Ascending aorta (tissue), 2 donors: ENCODE results near the gene MAS1L. TPM values are rescaled to one million over a fixed set of nuclear protein-coding genes. Genes with fewer than 3 reads are reported as not detected.

ENCODE experiments used
- DNase-seq, 2 donors: peaks; one replicate each; pipeline ENCODE4 v3.0.0-alpha.2; 2019; ENCODE audit warnings: low spot score in 2 of 2
- H3K27ac ChIP-seq, 2 donors: fragments of 200-600 bp; sonication (generic); one replicate each; pipeline ENCODE4 v1.5.1; 2016 to 2017; ENCODE audit warnings: mild to moderate bottlenecking in 1 of 2
- H3K27me3 ChIP-seq: fragments of 200-600 bp; sonication (generic); one replicate; pipeline ENCODE4 v1.5.1; 2017
- H3K36me3 ChIP-seq, 2 donors: fragments of 200-600 bp; sonication (generic); one replicate each; pipeline ENCODE4 v1.5.1; 2016
- H3K4me1 ChIP-seq, 2 donors: fragments of 200-600 bp; sonication (generic); one replicate each; pipeline ENCODE4 v1.5.1; 2016 to 2017; ENCODE audit warnings: mild to moderate bottlenecking in 1 of 2
- H3K4me3 ChIP-seq, 2 donors: fragments of 200-600 bp; sonication (generic); one replicate each; pipeline ENCODE4 v1.5.1; 2016 to 2017; ENCODE audit warnings: mild to moderate bottlenecking in 1 of 2
- H3K9me3 ChIP-seq, 2 donors: fragments of 200-600 bp; sonication (generic); one replicate each; pipeline ENCODE4 v1.5.1; 2016
- intact Hi-C: fragments of 100-400 bp; cut with DNase I; formaldehyde crosslinking; loops from one replicate; pipeline ENCODE4 v1.15.1; 2023
- total RNA-seq: library from RNA; depleted of rRNA; stranded (reverse); fragments of >200 nt; gene quantifications from one replicate; pipeline ENCODE4 v1.1.0, GENCODE V29; 2016
- TF ChIP-seq, protein P1 (sequence below), 3 experiments: fragments of 200-600 bp in 2 of 3; fragments of 450-650 bp in 1 of 3; sonication (generic) in 2 of 3; IDR thresholded peaks; one replicate each; pipeline ENCODE4 v1.5.1; 2016 to 2019; ENCODE audit warnings: antibody characterized with exemption in 3 of 3, mild to moderate bottlenecking in 1 of 3, moderate library complexity in 1 of 3

Gene MAS1L
- total RNA-seq: not detected

GRCh38 chr6:29487660-29488059 is at the start of gene MAS1L:
Gene MAS1L, minus strand, starts transcription at chr6:29487956. Its CDS starts 54 bp downstream, at chr6:29487902.
- DNase-seq: no peak
- intact Hi-C loops: no loop called here
- Histone ChIP-seq H3K4me3 (no peak within 1 kb of the TSS), H3K27ac (no peak within 1 kb of the TSS), H3K9me3 (no peaks in the 10 kb centered on the region), H3K36me3 (no peaks in the 10 kb centered on the region), H3K4me1 (no peaks in the 10 kb centered on the region), H3K27me3 (no peaks in the 10 kb centered on the region)
- TF ChIP-seq, protein P1, sequence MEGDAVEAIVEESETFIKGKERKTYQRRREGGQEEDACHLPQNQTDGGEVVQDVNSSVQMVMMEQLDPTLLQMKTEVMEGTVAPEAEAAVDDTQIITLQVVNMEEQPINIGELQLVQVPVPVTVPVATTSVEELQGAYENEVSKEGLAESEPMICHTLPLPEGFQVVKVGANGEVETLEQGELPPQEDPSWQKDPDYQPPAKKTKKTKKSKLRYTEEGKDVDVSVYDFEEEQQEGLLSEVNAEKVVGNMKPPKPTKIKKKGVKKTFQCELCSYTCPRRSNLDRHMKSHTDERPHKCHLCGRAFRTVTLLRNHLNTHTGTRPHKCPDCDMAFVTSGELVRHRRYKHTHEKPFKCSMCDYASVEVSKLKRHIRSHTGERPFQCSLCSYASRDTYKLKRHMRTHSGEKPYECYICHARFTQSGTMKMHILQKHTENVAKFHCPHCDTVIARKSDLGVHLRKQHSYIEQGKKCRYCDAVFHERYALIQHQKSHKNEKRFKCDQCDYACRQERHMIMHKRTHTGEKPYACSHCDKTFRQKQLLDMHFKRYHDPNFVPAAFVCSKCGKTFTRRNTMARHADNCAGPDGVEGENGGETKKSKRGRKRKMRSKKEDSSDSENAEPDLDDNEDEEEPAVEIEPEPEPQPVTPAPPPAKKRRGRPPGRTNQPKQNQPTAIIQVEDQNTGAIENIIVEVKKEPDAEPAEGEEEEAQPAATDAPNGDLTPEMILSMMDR (IDR thresholded peaks at IDR 0.05): no peak

DNA sequence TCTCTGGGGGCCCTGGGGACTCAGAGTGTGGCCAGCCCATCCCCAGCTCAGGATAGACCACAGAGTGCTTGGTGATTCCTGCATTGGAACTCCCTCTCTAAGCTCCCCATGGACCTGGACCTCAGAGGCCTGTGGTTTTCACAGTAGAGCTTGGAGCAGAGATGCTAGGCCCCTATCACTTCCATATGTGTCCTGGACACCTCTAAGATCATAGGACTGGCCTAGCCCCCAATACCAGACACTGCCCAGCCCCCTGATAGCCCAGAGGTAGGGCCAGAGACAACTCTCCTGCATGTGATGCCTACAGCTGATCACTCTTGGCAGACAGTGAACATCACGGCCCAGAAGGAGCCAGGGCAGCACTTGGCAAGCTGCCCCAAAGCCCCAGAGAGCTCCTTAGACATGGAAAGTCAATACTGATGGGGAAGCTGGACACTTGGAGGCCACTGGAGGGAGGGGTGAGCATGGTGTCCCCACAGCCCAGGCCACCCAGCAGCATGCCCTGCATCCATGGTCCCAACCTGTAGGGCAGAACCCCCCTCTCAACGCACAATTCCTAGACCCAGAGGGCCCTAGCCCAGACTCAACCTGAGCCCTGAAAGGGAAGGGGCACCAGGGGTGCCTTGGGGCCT is 44.7 kb upstream of the MAS1L start:
- DNase-seq: no peak
- H3K4me3 ChIP-seq: no peak overlapping the region
- H3K27me3 ChIP-seq: no peaks in the 10 kb centered on the region
- no peaks in the 10 kb centered on the region for H3K36me3 ChIP-seq
- H3K27ac ChIP-seq: no peak overlapping the region
- intact Hi-C loops: no loop called here
- TF ChIP-seq, protein P1 (IDR thresholded peaks at IDR 0.05): no peak
- no peaks in the 10 kb centered on the region for H3K4me1 ChIP-seq
- no peaks in the 10 kb centered on the region for H3K9me3 ChIP-seq

GRCh38 chr6:29531668-29532067 is 43.9 kb upstream of the MAS1L start:
- DNase-seq: no peak
- TF ChIP-seq, protein P1 (IDR thresholded peaks at IDR 0.05): no peak
- Histone ChIP-seq H3K4me1 (no peaks in the 10 kb centered on the region), H3K27me3 (no peaks in the 10 kb centered on the region), H3K36me3 (no peaks in the 10 kb centered on the region), H3K4me3 (no peak overlapping the region), H3K27ac (no peak overlapping the region), H3K9me3 (no peaks in the 10 kb centered on the region)
- intact Hi-C loops: no loop called here

DNA sequence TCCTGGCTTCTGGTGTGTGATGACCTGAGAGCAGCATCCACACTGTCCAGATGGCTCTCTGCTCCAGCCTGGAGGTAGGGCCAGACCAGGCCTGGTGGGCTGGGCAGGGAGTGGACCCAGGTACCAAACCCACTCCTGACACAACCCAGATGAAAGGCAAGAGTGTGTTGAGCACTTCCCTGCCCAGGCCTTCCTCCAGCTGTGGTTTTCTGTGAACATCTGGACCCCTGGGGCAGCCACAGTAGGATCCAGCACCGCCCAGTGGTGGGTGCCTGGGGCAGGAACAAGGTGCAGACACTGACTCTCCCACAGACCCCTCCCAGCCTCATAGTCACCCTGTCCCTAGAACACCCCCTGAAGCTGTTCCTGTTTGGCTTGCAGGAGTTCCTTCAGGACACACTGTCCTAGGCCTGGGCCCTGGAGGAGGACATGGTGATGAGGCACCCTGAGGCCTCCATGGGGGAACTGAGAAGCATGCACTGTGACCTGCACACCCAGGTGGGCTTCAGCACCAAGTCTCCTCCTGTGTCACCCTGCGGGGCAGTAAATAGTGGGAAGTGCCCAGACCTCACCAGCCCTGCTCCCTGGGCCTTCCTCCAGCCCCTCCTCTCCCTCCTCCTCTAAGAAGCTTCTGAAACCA is 43.0 kb upstream of the MAS1L start:
- intact Hi-C loops: no loop called here
- Histone ChIP-seq H3K9me3 (no peaks in the 10 kb centered on the region), H3K4me1 (no peaks in the 10 kb centered on the region), H3K27ac (no peak overlapping the region), H3K4me3 (no peak overlapping the region), H3K27me3 (no peaks in the 10 kb centered on the region), H3K36me3 (no peaks in the 10 kb centered on the region)
- TF ChIP-seq, protein P1 (IDR thresholded peaks at IDR 0.05): no peak
- DNase-seq: no peak

DNA sequence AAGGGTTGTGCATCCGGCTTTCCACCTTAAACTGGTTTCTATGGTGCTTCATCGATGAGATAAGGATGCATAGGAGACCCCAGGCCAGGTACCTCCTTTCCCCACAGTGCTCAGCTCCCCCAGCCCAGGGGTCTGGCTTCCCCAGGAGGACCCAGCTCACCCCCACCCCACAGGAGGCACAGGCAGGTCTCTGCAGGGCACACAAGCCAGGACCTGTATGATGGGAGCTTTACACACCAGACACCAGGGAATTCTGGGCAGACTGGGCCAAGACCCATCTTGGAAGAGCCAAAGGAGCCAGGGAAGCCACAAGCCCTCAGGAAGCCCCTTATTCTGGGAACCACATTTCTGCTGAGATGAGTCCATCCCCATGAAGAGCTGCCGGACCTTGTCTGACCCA is 42.2 kb upstream of the MAS1L start:
- intact Hi-C loops: no loop called here
- TF ChIP-seq, protein P1 (IDR thresholded peaks at IDR 0.05): no peak
- Histone ChIP-seq H3K9me3 (no peaks in the 10 kb centered on the region), H3K27me3 (no peaks in the 10 kb centered on the region), H3K4me3 (no peak overlapping the region), H3K36me3 (no peaks in the 10 kb centered on the region), H3K4me1 (no peaks in the 10 kb centered on the region), H3K27ac (no peak overlapping the region)
- no peak for DNase-seq
